Keratinocyte (primary cell): Measurements from ENCODE around the gene ZNF345. TPM values are rescaled to one million over a fixed set of nuclear protein-coding genes. Genes with fewer than 3 reads are reported as not detected.

Experiments
- DNase-seq: peaks from one replicate; pipeline ENCODE4 v3.0.0-alpha.2; 2011; ENCODE audit warnings: low read depth, missing footprints, low spot score
- FAIRE-seq: peaks from 2 replicates; lab custom pipeline; 2011; peaks lifted over from hg19 to GRCh38; lab: Jason Lieb, UNC
- H2AFZ ChIP-seq: 2 replicates; pipeline ENCODE4 v1.6.0; 2012; ENCODE audit warnings: low read length, control low read depth, inconsistent platforms; ENCODE audit not compliant: control insufficient read depth
- H3K27ac ChIP-seq: 2 replicates; pipeline ENCODE4 v1.5.1; 2011; ENCODE audit warnings: low read length; ENCODE audit not compliant: control insufficient read depth, insufficient read depth
- H3K27me3 ChIP-seq: 3 replicates; pipeline ENCODE4 v1.6.0; 2011; ENCODE audit warnings: low read length; ENCODE audit not compliant: control insufficient read depth, insufficient read depth; ENCODE audit errors: extremely low read depth
- H3K36me3 ChIP-seq, 2 experiments: 2 replicates in 1 of 2; 3 replicates in 1 of 2; pipeline ENCODE4 v1.5.1; 2011; ENCODE audit warnings: low read length in 2 of 2, mild to moderate bottlenecking in 1 of 2; ENCODE audit not compliant: control insufficient read depth in 2 of 2, insufficient read depth in 2 of 2; ENCODE audit errors: extremely low read depth in 1 of 2
- H3K4me1 ChIP-seq: 3 replicates; pipeline ENCODE4 v1.5.1; 2011; ENCODE audit warnings: low read length; ENCODE audit not compliant: control insufficient read depth, insufficient read depth; ENCODE audit errors: extremely low read depth
- H3K4me2 ChIP-seq: 3 replicates; pipeline ENCODE4 v1.6.0; 2011; ENCODE audit warnings: low read depth, low read length; ENCODE audit not compliant: control insufficient read depth, insufficient read depth; ENCODE audit errors: extremely low read depth
- H3K4me3 ChIP-seq, 3 experiments: fragments of 200-600 bp in 1 of 3; sonication (generic) in 1 of 3; 2 replicates in 2 of 3; 3 replicates in 1 of 3; pipeline ENCODE4 v1.5.1; 2011 to 2016; ENCODE audit warnings: low read length in 3 of 3, mild to moderate bottlenecking in 3 of 3, control low read depth in 2 of 3, inconsistent platforms in 1 of 3, low read depth in 1 of 3, mixed read lengths in 1 of 3, mixed run types in 1 of 3, moderate library complexity in 1 of 3; ENCODE audit not compliant: control insufficient read depth in 2 of 3, insufficient read depth in 2 of 3; ENCODE audit errors: extremely low read depth in 1 of 3
- H3K79me2 ChIP-seq: 2 replicates; pipeline ENCODE4 v1.6.0; 2012; ENCODE audit warnings: low read length; ENCODE audit not compliant: control insufficient read depth, insufficient read depth
- H3K9ac ChIP-seq: 3 replicates; pipeline ENCODE4 v1.6.0; 2011; ENCODE audit warnings: low read length; ENCODE audit not compliant: control insufficient read depth, insufficient read depth; ENCODE audit errors: extremely low read depth
- H3K9me1 ChIP-seq: 3 replicates; pipeline ENCODE4 v1.6.0; 2011; ENCODE audit warnings: low read length; ENCODE audit not compliant: control insufficient read depth, insufficient read depth; ENCODE audit errors: extremely low read depth
- H3K9me3 ChIP-seq: 2 replicates; pipeline ENCODE4 v1.5.1; 2012; ENCODE audit warnings: low read depth, low read length; ENCODE audit not compliant: control insufficient read depth
- H4K20me1 ChIP-seq: 3 replicates; pipeline ENCODE4 v1.6.0; 2011; ENCODE audit warnings: low read length; ENCODE audit not compliant: control insufficient read depth, insufficient read depth; ENCODE audit errors: extremely low read depth
- CTCF ChIP-seq, 3 experiments: IDR thresholded peaks in 1 of 3; conservative IDR thresholded peaks in 1 of 3; optimal IDR thresholded peaks in 1 of 3; 2 replicates in 2 of 3; 3 replicates in 1 of 3; pipeline versions ENCODE3 to v1.5.1; 2011; ENCODE audit warnings: low read length in 3 of 3, mild to moderate bottlenecking in 3 of 3, moderate library complexity in 2 of 3, control low read depth in 1 of 3, inconsistent platforms in 1 of 3; ENCODE audit not compliant: insufficient read depth in 2 of 3; ENCODE audit errors: extremely low read depth in 1 of 3
- EZH2 ChIP-seq: IDR thresholded peaks from one replicate; pipeline ENCODE4 v1.6.1; 2012; ENCODE audit warnings: inconsistent platforms, mild to moderate bottlenecking, low read length, moderate library complexity
- dilution Hi-C: fragments of 300-500 bp; cut with MboI; formaldehyde crosslinking; loops from one replicate; pipeline ENCODE4 v1.7.0; 2020; ENCODE audit warnings: low sequenced_read_pairs; ENCODE audit not compliant: extremely low pct_ligation_motif_present
- polyA plus RNA-seq, 5 experiments: library from polyadenylated mRNA; depleted of rRNA in 3 of 5; stranded (reverse) in 3 of 5; stranded (forward) in 1 of 5; unstranded in 1 of 5; fragments of >200 nt; gene quantifications; 1 replicate in 1 of 5; 2 replicates in 3 of 5; 3 replicates in 1 of 5; pipeline versions ENCODE4 v1.2.1 to v1.2.3, GENCODE V29; 2011 to 2012; ENCODE audit warnings: missing spikeins in 2 of 5, low read depth in 1 of 5, low replicate concordance in 1 of 5

Gene ZNF345
- polyA plus RNA-seq, 1 donor (not counting 4 experiments of a cell fraction or from before 2014, with no cell fraction given) = 1.9 TPM

GRCh38 chr19:36849701-36850558, 746 bp upstream of the ZNF345 start:
- no peaks in the 10 kb centered on the region for H4K20me1 ChIP-seq
- peak overlapping the region; percentile 85 for H3K4me2 ChIP-seq
- H3K36me3 ChIP-seq = peaks cover 3 to 8% of the 10 kb centered on the region in 2 experiments
- no peaks in the 10 kb centered on the region for H3K27me3 ChIP-seq
- H3K4me3 ChIP-seq = peak overlapping the region; percentile 70 to 96 (median 90)
- DNase-seq = peak; percentile 46
- dilution Hi-C loops = no loop called here
- H2AFZ ChIP-seq = peak overlapping the region; percentile 100
- peak overlapping the region; percentile 85 for H3K27ac ChIP-seq
- H3K9ac ChIP-seq = peak overlapping the region; percentile 94
- peak; percentile 67 for FAIRE-seq
- H3K79me2 ChIP-seq = peaks cover 33% of the 10 kb centered on the region
- peaks cover 1% of the 10 kb centered on the region for H3K9me3 ChIP-seq
- H3K4me1 ChIP-seq = peaks cover 6% of the 10 kb centered on the region
- no peaks in the 10 kb centered on the region for H3K9me1 ChIP-seq
- TF ChIP-seq CTCF (optimal IDR thresholded peaks at IDR 0.05 in 1 of 3, IDR thresholded peaks at IDR 0.05 in 1 of 3, conservative IDR thresholded peaks at IDR 0.05 in 1 of 3; ENCODE audit: extremely low read depth in 1 of 3, insufficient read depth in 2 of 3, low read length in 3 of 3) (no peak), EZH2 (no peak)

- H3K9me3 ChIP-seq = peaks cover 1% of the 10 kb centered on the region
- peak overlapping the region; percentile 100 for H2AFZ ChIP-seq
Observed at GRCh38 chr19:36851898-36852297, 1.2 kb downstream of the ZNF345 start.

More at GRCh38 chr19:36851898-36852297, 1.2 kb downstream of the ZNF345 start:
- Histone ChIP-seq H3K27me3 (no peaks in the 10 kb centered on the region), H3K9me1 (no peaks in the 10 kb centered on the region), H4K20me1 (no peaks in the 10 kb centered on the region), H3K36me3 (peaks cover 3 to 4% of the 10 kb centered on the region in 2 experiments), H3K4me2 (peak overlapping the region; percentile 85), H3K9ac (peak overlapping the region; percentile 94), H3K4me3 (peak overlapping the region in 2 of 3 experiments; percentile 90 to 96), H3K4me1 (peaks cover 6% of the 10 kb centered on the region), H3K27ac (no peak overlapping the region), H3K79me2 (peaks cover 20% of the 10 kb centered on the region)
- TF ChIP-seq EZH2 = no peak
- no peak for FAIRE-seq
- dilution Hi-C loops = no loop called here
- no peak for DNase-seq
